M059J (cell line): ENCODE results near the gene RCOR3. TPM values are rescaled to one million over a fixed set of nuclear protein-coding genes. Genes with fewer than 3 reads are reported as not detected.
"Not testable (repeated sequence)": the region's sequence is repeated elsewhere in the genome, so short reads cannot be mapped to it uniquely, and the experiment has no call there.

Experiments used
- DNase-seq: peaks from one replicate; pipeline ENCODE4 v3.0.0-alpha.2; 2012; ENCODE audit warnings: low read depth
- total RNA-seq: library from RNA; depleted of rRNA; stranded (reverse); fragments of >200 nt; shearing (Covaris generic); gene quantifications from 2 replicates; pipeline ENCODE4 v1.2.3, GENCODE V29; 2014

The RCOR3 gene
- total RNA-seq, 1 experiment from 2014 or later, result 20.7 TPM

- DNase-seq, result no peak
Measured at GRCh38 chr1:211340622-211341507, 81.7 kb downstream of the RCOR3 start.

GRCh38 chr1:211341999-211342398 is 82.8 kb downstream of the RCOR3 start:
- DNase-seq, result no peak

GRCh38 chr1:211343607-211344006 is 84.4 kb downstream of the RCOR3 start:
- DNase-seq, result peak; percentile 44

- DNase-seq, result no peak
Measured at GRCh38 chr1:211344152-211344618, 85.0 kb downstream of the RCOR3 start.

GRCh38 chr1:211345719-211346118 is 86.6 kb downstream of the RCOR3 start:
- DNase-seq, result no peak

GRCh38 chr1:211347077-211347844 is 88.1 kb downstream of the RCOR3 start:
- no peak for DNase-seq

GRCh38 chr1:211348547-211348946 is 89.4 kb downstream of the RCOR3 start:
- DNase-seq, result no peak

- no peak for DNase-seq
Measured at GRCh38 chr1:211349741-211350140, 90.6 kb downstream of the RCOR3 start.

GRCh38 chr1:211352055-211352454 is 92.9 kb downstream of the RCOR3 start:
- DNase-seq, result not testable (repeated sequence)

GRCh38 chr1:211352465-211352864 is 93.3 kb downstream of the RCOR3 start:
- no peak for DNase-seq

GRCh38 chr1:211352985-211353515 is 93.9 kb downstream of the RCOR3 start:
- peak; percentile 34 for DNase-seq

- no peak for DNase-seq
Measured at GRCh38 chr1:211353562-211354212, 94.5 kb downstream of the RCOR3 start.

- no peak for DNase-seq
Measured at GRCh38 chr1:211355873-211356272, 96.7 kb downstream of the RCOR3 start.

GRCh38 chr1:211356723-211357407 is 97.7 kb downstream of the RCOR3 start:
- DNase-seq, result no peak

- DNase-seq, result no peak
Measured at GRCh38 chr1:211358685-211359084, 99.5 kb downstream of the RCOR3 start.

- DNase-seq, result no peak
Measured at GRCh38 chr1:211359876-211360275, 100.7 kb downstream of the RCOR3 start.

GRCh38 chr1:211361202-211361601 is 102.0 kb downstream of the RCOR3 start:
- no peak for DNase-seq
